ENCODE data around the gene IRAK3.
"Not testable (repeated sequence)": the region's sequence is repeated elsewhere in the genome, so short reads cannot be mapped to it uniquely, and the experiment has no call there.

Gene IRAK3

GRCh38 chr12:66170606-66171005 is 18.4 kb upstream of the IRAK3 start:
- no peak for DNase-seq

- not testable (repeated sequence) for DNase-seq
These were observed 14.4 kb upstream of the IRAK3 start for GRCh38 chr12:66174391-66175325.

GRCh38 chr12:66176105-66176900 is 12.7 kb upstream of the IRAK3 start:
- DNase-seq, result no peak

GRCh38 chr12:66182956-66183355 is 6.1 kb upstream of the IRAK3 start:
- no peak for DNase-seq

- not testable (repeated sequence) for DNase-seq
These were observed 4.2 kb upstream of the IRAK3 start for GRCh38 chr12:66184822-66185221.

GRCh38 chr12:66187036-66187435 is 2.0 kb upstream of the IRAK3 start:
- DNase-seq, result no peak

GRCh38 chr12:66187821-66188220 is 1.2 kb upstream of the IRAK3 start:
- no peak for DNase-seq

- no peak for DNase-seq
These were observed 451 bp downstream of the IRAK3 start for GRCh38 chr12:66189486-66189843.

GRCh38 chr12:66189889-66190288 is 875 bp downstream of the IRAK3 start:
- no peak for DNase-seq

GRCh38 chr12:66190519-66191370 is 1.7 kb downstream of the IRAK3 start:
- DNase-seq, result no peak

- DNase-seq, result no peak
These were observed 2.6 kb downstream of the IRAK3 start for GRCh38 chr12:66191547-66192126.

- no peak for DNase-seq
These were observed 5.1 kb downstream of the IRAK3 start for GRCh38 chr12:66194122-66194521.

GRCh38 chr12:66195242-66195641 is 6.2 kb downstream of the IRAK3 start:
- DNase-seq, result no peak

- no peak for DNase-seq
These were observed 7.8 kb downstream of the IRAK3 start for GRCh38 chr12:66196806-66197205.

- no peak for DNase-seq
These were observed 8.5 kb downstream of the IRAK3 start for GRCh38 chr12:66197495-66197921.

GRCh38 chr12:66199141-66199540 is 10.1 kb downstream of the IRAK3 start:
- no peak for DNase-seq

GRCh38 chr12:66199831-66200509 is 11.0 kb downstream of the IRAK3 start:
- no peak for DNase-seq

- DNase-seq, result no peak
These were observed 14.8 kb downstream of the IRAK3 start for GRCh38 chr12:66203820-66204219.

- DNase-seq, result no peak
These were observed 17.1 kb downstream of the IRAK3 start for GRCh38 chr12:66206141-66206540.

GRCh38 chr12:66210840-66211239 is 21.8 kb downstream of the IRAK3 start:
- no peak for DNase-seq

Data from amygdala (tissue), 56 donors.